SK-N-SH (cell line): Measurements from ENCODE around the gene PELI3. TPM values are rescaled to one million over a fixed set of nuclear protein-coding genes. Genes with fewer than 3 reads are reported as not detected.

Experiments
- CTCF ChIA-PET: fragments of 300-600, 350-600 bp; formaldehyde crosslinking; extraction: SDS; loops from one replicate; lab custom pipeline; 2021; lab: Yijun Ruan, JAX
- POLR2A ChIA-PET: fragments of 350-600 bp; sonication (Branson Sonifier 250); formaldehyde crosslinking; extraction: SDS; loops from one replicate; lab custom pipeline; 2020; ENCODE audit warnings: antibody characterized with exemption, inconsistent platforms; lab: Yijun Ruan, JAX
- DNase-seq: peaks from one replicate; pipeline ENCODE4 v3.0.0; 2012
- H2AFZ ChIP-seq: fragments of 200-600 bp; sonication (generic); 2 replicates; pipeline ENCODE4 v1.8.1; 2016; ENCODE audit warnings: antibody characterized with exemption, mild to moderate bottlenecking, low read depth
- H3F3A ChIP-seq: fragments of 200-600 bp; sonication (generic); replicated peaks from 2 replicates; pipeline ENCODE3; 2016; ENCODE audit warnings: antibody characterized with exemption, mild to moderate bottlenecking; ENCODE audit not compliant: insufficient read depth
- H3K27ac ChIP-seq, 2 experiments: fragments of 200-500 bp in 1 of 2; fragments of 200-600 bp in 1 of 2; sonication (Bioruptor generic) in 1 of 2; sonication (generic), shearing (Covaris generic) in 1 of 2; 2 replicates each; pipeline versions ENCODE4 v1.5.1 to v1.6.1; 2014 to 2016; ENCODE audit warnings: low read depth in 2 of 2, inconsistent platforms in 1 of 2, low read length in 1 of 2, mild to moderate bottlenecking in 1 of 2, mixed read lengths in 1 of 2
- H3K27me3 ChIP-seq: fragments of 200-600 bp; sonication (generic), shearing (Covaris generic); 2 replicates; pipeline ENCODE4 v1.6.1; 2016; ENCODE audit warnings: mixed run types; ENCODE audit not compliant: insufficient read depth
- H3K36me3 ChIP-seq, 2 experiments: fragments of 200-500 bp in 1 of 2; fragments of 200-600 bp in 1 of 2; sonication (Bioruptor generic) in 1 of 2; sonication (generic) in 1 of 2; replicated peaks in 1 of 2; 2 replicates each; pipeline versions ENCODE3 to v1.5.1; 2014 to 2016; ENCODE audit warnings: low read length in 1 of 2, mild to moderate bottlenecking in 1 of 2; ENCODE audit not compliant: insufficient read depth in 2 of 2, control insufficient read depth in 1 of 2
- H3K4me1 ChIP-seq, 2 experiments: fragments of 200-500 bp in 1 of 2; fragments of 200-600 bp in 1 of 2; sonication (Bioruptor generic) in 1 of 2; sonication (generic), shearing (Covaris generic) in 1 of 2; 2 replicates each; pipeline versions ENCODE4 v1.5.1 to v1.6.1; 2014 to 2016; ENCODE audit warnings: low read depth in 1 of 2, low read length in 1 of 2, mixed run types in 1 of 2; ENCODE audit not compliant: insufficient read depth in 2 of 2, control insufficient read depth in 1 of 2
- H3K4me2 ChIP-seq: fragments of 200-600 bp; sonication (generic), shearing (Covaris generic); 2 replicates; pipeline ENCODE4 v1.6.1; 2017; ENCODE audit warnings: mixed run types
- H3K4me3 ChIP-seq, 2 experiments: fragments of 200-500 bp in 1 of 2; fragments of 200-600 bp in 1 of 2; sonication (Bioruptor generic) in 1 of 2; sonication (generic), shearing (Covaris generic) in 1 of 2; 2 replicates each; pipeline versions ENCODE4 v1.5.1 to v1.8.1; 2014 to 2016; ENCODE audit warnings: low read depth in 2 of 2, inconsistent platforms in 1 of 2, low read length in 1 of 2, mild to moderate bottlenecking in 1 of 2, mixed read lengths in 1 of 2, moderate library complexity in 1 of 2
- H3K79me2 ChIP-seq: fragments of 200-600 bp; sonication (generic); 2 replicates; pipeline ENCODE4 v1.8.1; 2017; ENCODE audit warnings: mild to moderate bottlenecking; ENCODE audit not compliant: insufficient read depth
- H3K9ac ChIP-seq: fragments of 200-600 bp; sonication (generic); 2 replicates; pipeline ENCODE4 v1.6.1; 2017; ENCODE audit warnings: mixed run types
- H3K9me2 ChIP-seq: fragments of 200-600 bp; sonication (generic); 2 replicates; pipeline ENCODE4 v1.6.1; 2017; ENCODE audit warnings: mixed run types
- H3K9me3 ChIP-seq: fragments of 200-600 bp; sonication (generic); 2 replicates; pipeline ENCODE4 v1.6.1; 2017; ENCODE audit warnings: mixed run types, mild to moderate bottlenecking, moderate library complexity
- H4K20me1 ChIP-seq: fragments of 200-600 bp; sonication (generic); 2 replicates; pipeline ENCODE4 v1.6.1; 2017; ENCODE audit warnings: mild to moderate bottlenecking, mixed run types; ENCODE audit not compliant: insufficient read depth
- CHD2 ChIP-seq: fragments of 150-350 bp; IDR thresholded peaks from 2 replicates; pipeline ENCODE4 v1.6.1; 2018; ENCODE audit warnings: low read length; ENCODE audit not compliant: partially characterized antibody
- ELF1 ChIP-seq: IDR thresholded peaks from 2 replicates; pipeline ENCODE4 v1.4.0; 2012
- EP300 ChIP-seq, 2 experiments: IDR thresholded peaks; 2 replicates each; pipeline versions ENCODE4 v1.4.0 to v1.6.1; 2012; ENCODE audit warnings: borderline replicate concordance in 1 of 2, low read depth in 1 of 2, low read length in 1 of 2
- FOXM1 ChIP-seq: IDR thresholded peaks from 2 replicates; pipeline ENCODE4 v1.4.0; 2012; ENCODE audit warnings: low read depth, mild to moderate bottlenecking
- JUND ChIP-seq: IDR thresholded peaks from 2 replicates; pipeline ENCODE4 v1.4.0; 2012
- MEF2A ChIP-seq: IDR thresholded peaks from 2 replicates; pipeline ENCODE4 v1.4.0; 2012; ENCODE audit warnings: low read depth, borderline replicate concordance
- NFIC ChIP-seq: IDR thresholded peaks from 2 replicates; pipeline ENCODE4 v1.4.0; 2012; ENCODE audit warnings: borderline replicate concordance
- PBX3 ChIP-seq: IDR thresholded peaks from 2 replicates; pipeline ENCODE4; 2012
- RAD21 ChIP-seq: IDR thresholded peaks from 2 replicates; pipeline ENCODE4 v1.6.1; 2012; ENCODE audit warnings: mild to moderate bottlenecking, low read length
- SIN3A ChIP-seq: IDR thresholded peaks from 2 replicates; pipeline ENCODE4 v1.6.1; 2012; ENCODE audit warnings: low read depth, mild to moderate bottlenecking, low read length, moderate library complexity, borderline replicate concordance
- TAF1 ChIP-seq: IDR thresholded peaks from 2 replicates; pipeline ENCODE4 v1.6.1; 2012; ENCODE audit warnings: low read depth, mild to moderate bottlenecking, low read length, moderate library complexity, borderline replicate concordance
- TCF12 ChIP-seq: IDR thresholded peaks from 2 replicates; pipeline ENCODE4 v1.4.0; 2012
- ZBTB33 ChIP-seq: IDR thresholded peaks from 2 replicates; pipeline ENCODE4 v1.4.0; 2012; ENCODE audit warnings: low read depth, borderline replicate concordance
- WGBS: methylation state at CpG from one replicate; pipeline ENCODE4 v1.1.6; 2017; ENCODE audit warnings: low lambda C conversion rate; 5-methylcytosine and 5-hydroxymethylcytosine counted together
- polyA plus RNA-seq, 3 experiments: library from polyadenylated mRNA; depleted of rRNA; stranded (reverse); fragments of >200 nt; gene quantifications; 2 replicates each; pipeline ENCODE4 v1.2.3, GENCODE V29; 2012
- small RNA-seq, 7 experiments: library from RNA; depleted of rRNA; stranded (forward); fragments of <200 nt; gene quantifications; one replicate each; pipeline ENCODE3, GENCODE V24; 2012

PELI3 gene
- polyA plus RNA-seq, 1 of the 3 experiments (the other 2 are of a cell fraction), result 7.0 TPM

- POLR2A ChIA-PET, result no interaction called here
- TF ChIP-seq JUND (no peak), ELF1 (no peak), TCF12 (no peak), RAD21 (no peak), TAF1 (no peak), SIN3A (no peak), MEF2A (no peak), EP300 (IDR thresholded peaks at IDR 0.05; ENCODE audit: borderline replicate concordance in 1 of 2, low read depth in 1 of 2, low read length in 1 of 2) (no peak), ZBTB33 (no peak), CHD2 (no peak), PBX3 (no peak), NFIC (no peak), FOXM1 (no peak)
- no peaks in the 10 kb centered on the region for H3K4me1 ChIP-seq
- H3K4me3 ChIP-seq, result no peak overlapping the region
- no peak for DNase-seq
- CTCF ChIA-PET, result no interaction called here
- H2AFZ ChIP-seq, result no peak overlapping the region
- H3K4me2 ChIP-seq, result no peak overlapping the region
- no peak overlapping the region for H3K9ac ChIP-seq
- no peaks in the 10 kb centered on the region for H3K9me2 ChIP-seq
- H4K20me1 ChIP-seq, result no peaks in the 10 kb centered on the region
- H3K79me2 ChIP-seq, result no peaks in the 10 kb centered on the region
- WGBS, result 97% methylated on average over 10 of the region's 10 CpGs
- no peak overlapping the region for H3K27ac ChIP-seq
- H3K27me3 ChIP-seq, result no peaks in the 10 kb centered on the region
- peaks cover 14 to 19% of the 10 kb centered on the region in 2 experiments for H3K36me3 ChIP-seq
- H3F3A ChIP-seq, result peaks cover 4% of the 10 kb centered on the region
- no peaks in the 10 kb centered on the region for H3K9me3 ChIP-seq
Measured at GRCh38 chr11:66524304-66525040, 57.8 kb downstream of the PELI3 start.

Small RNA genes within 50 kb of the gene (small RNA-seq; reads per million reads assigned to genes)
- 0 reads per million in 7 experiments for gene RF00416

Other genes with a start within 250 kb of the PELI3 start
- 36.4 and 39.0 TPM in 2 replicates for gene KLC2, start 209.2 kb upstream of the PELI3 start, polyA plus RNA-seq (2012; rRNA removed)
- 204 and 208 TPM in 2 replicates for gene RAB1B, start 198.3 kb upstream of the PELI3 start, polyA plus RNA-seq (2012; rRNA removed)
- 7.4 and 11.8 TPM in 2 replicates for gene CNIH2, start 188.7 kb upstream of the PELI3 start, polyA plus RNA-seq (2012; rRNA removed)
- gene YIF1A, start 177.8 kb upstream of the PELI3 start, polyA plus RNA-seq (2012; rRNA removed), result 115 and 123 TPM in 2 replicates
- 0.29 and 0.35 TPM in 2 replicates for gene TMEM151A, start 175.0 kb upstream of the PELI3 start, polyA plus RNA-seq (2012; rRNA removed)
- gene CD248, start 149.9 kb upstream of the PELI3 start, polyA plus RNA-seq (2012; rRNA removed), result 2.6 and 7.7 TPM in 2 replicates
- 13.0 and 16.9 TPM in 2 replicates for gene RIN1, start 130.5 kb upstream of the PELI3 start, polyA plus RNA-seq (2012; rRNA removed)
- 70.0 and 76.5 TPM in 2 replicates for gene BRMS1, start 121.8 kb upstream of the PELI3 start, polyA plus RNA-seq (2012; rRNA removed)
- 26.4 TPM in 2 replicates for gene B4GAT1, start 119.3 kb upstream of the PELI3 start, polyA plus RNA-seq (2012; rRNA removed)
- gene SLC29A2, start 95.1 kb upstream of the PELI3 start, polyA plus RNA-seq (2012; rRNA removed), result 3.2 and 3.7 TPM in 2 replicates
- 0.03 and 0.08 TPM in 2 replicates for gene NPAS4, start 45.9 kb upstream of the PELI3 start, polyA plus RNA-seq (2012; rRNA removed)
- 33.9 and 45.6 TPM in 2 replicates for gene MRPL11, start 28.1 kb upstream of the PELI3 start, polyA plus RNA-seq (2012; rRNA removed)
- gene DPP3, start 13.5 kb downstream of the PELI3 start, polyA plus RNA-seq (2012; rRNA removed), result 62.1 and 70.6 TPM in 2 replicates
- 24.8 and 34.3 TPM in 2 replicates for gene BBS1, start 43.7 kb downstream of the PELI3 start, polyA plus RNA-seq (2012; rRNA removed)
- 12.6 and 13.1 TPM in 2 replicates for gene ZDHHC24, start 79.1 kb downstream of the PELI3 start, polyA plus RNA-seq (2012; rRNA removed)
- gene ACTN3, start 80.0 kb downstream of the PELI3 start, polyA plus RNA-seq (2012; rRNA removed), result 0.02 and 0.03 TPM in 2 replicates
- gene CTSF, start 101.7 kb downstream of the PELI3 start, polyA plus RNA-seq (2012; rRNA removed), result 57.2 and 60.1 TPM in 2 replicates
- gene CCDC87, start 126.2 kb downstream of the PELI3 start, polyA plus RNA-seq (2012; rRNA removed), result 0.06 and 0.21 TPM in 2 replicates
- 54.7 and 56.1 TPM in 2 replicates for gene CCS, start 126.3 kb downstream of the PELI3 start, polyA plus RNA-seq (2012; rRNA removed)
- gene RBM14, start 149.7 kb downstream of the PELI3 start, polyA plus RNA-seq (2012; rRNA removed), result 17.6 and 19.8 TPM in 2 replicates
- 202 and 222 TPM in 2 replicates for gene RBM4, start 171.8 kb downstream of the PELI3 start, polyA plus RNA-seq (2012; rRNA removed)
- 31.1 and 43.3 TPM in 2 replicates for gene RBM4B, start 211.0 kb downstream of the PELI3 start, polyA plus RNA-seq (2012; rRNA removed)